G401.6 (cell line): ENCODE measurements around the gene CYS1.
"Not testable (repeated sequence)": the region's sequence is repeated elsewhere in the genome, so short reads cannot be mapped to it uniquely, and the experiment has no call there.

Source experiments
- FAIRE-seq: peaks from 2 replicates; lab custom pipeline; 2012; peaks lifted over from hg19 to GRCh38; lab: Jason Lieb, UNC

Gene CYS1

GRCh38 chr2:10091889-10092244 is 11.7 kb upstream of the CYS1 start:
- FAIRE-seq: not testable (repeated sequence)

GRCh38 chr2:10091182-10091888 is 11.1 kb upstream of the CYS1 start:
- no peak for FAIRE-seq

- no peak for FAIRE-seq
Measured at GRCh38 chr2:10089565-10090190, 9.5 kb upstream of the CYS1 start.

- no peak for FAIRE-seq
Measured at GRCh38 chr2:10087360-10087759, 7.1 kb upstream of the CYS1 start.

GRCh38 chr2:10086950-10087349 is 6.7 kb upstream of the CYS1 start:
- no peak for FAIRE-seq

GRCh38 chr2:10085668-10086059 is 5.5 kb upstream of the CYS1 start:
- FAIRE-seq: no peak

- no peak for FAIRE-seq
Measured at GRCh38 chr2:10085043-10085667, 4.9 kb upstream of the CYS1 start.

- no peak for FAIRE-seq
Measured at GRCh38 chr2:10084223-10084865, 4.1 kb upstream of the CYS1 start.

GRCh38 chr2:10083692-10084211 is 3.5 kb upstream of the CYS1 start:
- no peak for FAIRE-seq

GRCh38 chr2:10083046-10083445 is 2.8 kb upstream of the CYS1 start:
- no peak for FAIRE-seq

- no peak for FAIRE-seq
Measured at GRCh38 chr2:10080536-10081304, 509 bp upstream of the CYS1 start.

- no peak for FAIRE-seq
Measured at GRCh38 chr2:10079266-10079869, 843 bp downstream of the CYS1 start.

- FAIRE-seq: no peak
Measured at GRCh38 chr2:10078704-10079265, 1.4 kb downstream of the CYS1 start.

GRCh38 chr2:10078001-10078400 is 2.2 kb downstream of the CYS1 start:
- FAIRE-seq: no peak

- FAIRE-seq: no peak
Measured at GRCh38 chr2:10076988-10077527, 3.2 kb downstream of the CYS1 start.

GRCh38 chr2:10076511-10076910 is 3.7 kb downstream of the CYS1 start:
- FAIRE-seq: no peak

GRCh38 chr2:10075571-10076209 is 4.5 kb downstream of the CYS1 start:
- FAIRE-seq: no peak

GRCh38 chr2:10075101-10075500 is 5.1 kb downstream of the CYS1 start:
- no peak for FAIRE-seq

- FAIRE-seq: no peak
Measured at GRCh38 chr2:10073706-10074105, 6.5 kb downstream of the CYS1 start.

GRCh38 chr2:10072656-10073480 is 7.3 kb downstream of the CYS1 start:
- FAIRE-seq: peak; percentile 97
